Measurements from ENCODE around the gene IFI30.

Gene IFI30

DNA sequence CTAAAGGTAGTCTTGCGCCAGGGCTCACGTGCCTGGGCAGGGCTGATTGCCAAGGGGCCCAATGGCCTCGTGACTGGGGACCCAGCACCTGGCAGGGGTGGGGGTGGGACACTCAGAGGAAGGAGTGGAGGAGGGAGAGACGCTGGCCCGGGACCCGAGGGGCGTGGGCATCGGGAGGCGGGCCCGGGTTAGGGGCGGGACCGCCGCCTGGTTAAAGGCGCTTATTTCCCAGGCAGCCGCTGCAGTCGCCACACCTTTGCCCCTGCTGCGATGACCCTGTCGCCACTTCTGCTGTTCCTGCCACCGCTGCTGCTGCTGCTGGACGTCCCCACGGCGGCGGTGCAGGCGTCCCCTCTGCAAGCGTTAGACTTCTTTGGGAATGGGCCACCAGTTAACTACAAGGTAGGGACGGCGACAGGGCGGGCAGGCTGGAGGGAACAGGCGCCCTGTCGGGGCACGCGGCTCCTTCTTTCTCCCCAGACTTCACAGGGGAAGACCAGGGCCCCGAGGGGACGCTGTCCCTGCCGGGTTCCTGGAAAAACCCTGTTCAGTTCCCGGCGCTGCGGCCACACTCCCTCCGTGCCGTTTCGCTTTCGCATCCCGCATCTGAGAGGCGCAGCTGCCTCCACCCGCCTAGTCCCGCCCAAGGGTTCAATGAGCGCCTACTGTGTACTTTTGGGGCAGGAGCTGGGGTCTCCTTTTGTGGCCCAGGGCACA, at the start of gene IFI30:
Gene IFI30, plus strand, starts transcription at position 242 of the 717 bp plus-strand sequence. Its CDS starts 29 bp downstream, at position 271.
- peak in 5 of 6 experiments; percentile 33 to 66 (median 52) for DNase-seq

DNA sequence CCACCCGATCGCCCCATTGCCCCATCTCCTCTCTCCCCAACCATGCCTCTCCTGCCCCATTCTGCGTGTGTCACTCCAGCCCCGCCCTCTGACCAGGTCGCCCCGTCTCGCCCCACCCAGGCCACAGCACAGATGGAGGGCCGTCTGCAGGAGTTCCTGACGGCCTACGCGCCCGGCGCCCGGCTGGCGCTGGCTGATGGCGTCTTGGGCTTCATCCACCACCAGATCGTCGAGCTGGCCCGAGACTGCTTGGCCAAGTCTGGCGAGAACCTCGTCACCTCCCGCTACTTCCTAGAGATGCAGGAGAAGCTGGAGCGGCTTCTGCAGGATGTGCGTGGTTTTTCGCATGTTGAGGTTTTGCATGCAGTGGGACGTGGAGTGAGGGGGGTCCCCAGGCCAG, 49.8 kb upstream of the IFI30 start:
- DNase-seq, result no peak

DNA sequence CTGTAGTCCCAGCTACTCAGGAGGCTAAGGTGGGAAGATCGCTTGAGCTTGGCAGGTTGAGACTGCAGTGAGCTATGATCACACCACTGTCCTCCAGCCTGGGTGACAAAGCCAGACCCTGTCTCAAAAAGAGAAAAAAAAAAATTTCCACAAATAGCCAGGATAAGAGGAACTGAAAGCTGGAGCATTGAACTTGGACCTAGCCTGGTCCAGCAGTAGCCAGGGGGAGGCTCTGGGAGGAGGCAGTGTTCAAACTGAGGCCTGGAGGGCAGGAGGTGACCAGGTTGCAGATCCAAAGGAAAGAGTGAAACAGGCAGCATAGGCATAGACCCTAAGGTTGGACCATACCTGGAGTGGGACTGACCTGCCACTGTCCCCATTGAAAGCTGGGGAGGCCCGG, 47.5 kb upstream of the IFI30 start:
- DNase-seq, result no peak

DNA sequence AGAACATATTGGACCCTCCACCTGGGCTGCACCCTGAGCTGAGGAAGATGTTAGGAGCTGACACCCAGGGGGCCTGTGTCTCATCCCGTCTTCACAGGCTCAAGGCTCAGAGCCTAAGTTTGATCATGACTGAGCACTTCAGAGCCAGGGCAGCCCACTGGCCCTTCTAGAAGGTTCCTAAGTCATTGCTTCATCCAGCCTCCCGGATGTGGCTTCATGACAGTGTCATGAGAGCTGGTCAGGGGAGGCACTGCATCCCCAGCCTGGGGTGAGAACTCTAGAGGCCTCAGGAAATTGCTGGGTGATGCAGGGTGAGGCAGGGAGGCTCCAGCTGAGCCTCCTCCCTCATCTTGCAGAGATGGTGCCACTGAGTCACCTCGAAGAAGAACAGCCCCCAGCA, 45.6 kb upstream of the IFI30 start:
- DNase-seq, result no peak

DNA sequence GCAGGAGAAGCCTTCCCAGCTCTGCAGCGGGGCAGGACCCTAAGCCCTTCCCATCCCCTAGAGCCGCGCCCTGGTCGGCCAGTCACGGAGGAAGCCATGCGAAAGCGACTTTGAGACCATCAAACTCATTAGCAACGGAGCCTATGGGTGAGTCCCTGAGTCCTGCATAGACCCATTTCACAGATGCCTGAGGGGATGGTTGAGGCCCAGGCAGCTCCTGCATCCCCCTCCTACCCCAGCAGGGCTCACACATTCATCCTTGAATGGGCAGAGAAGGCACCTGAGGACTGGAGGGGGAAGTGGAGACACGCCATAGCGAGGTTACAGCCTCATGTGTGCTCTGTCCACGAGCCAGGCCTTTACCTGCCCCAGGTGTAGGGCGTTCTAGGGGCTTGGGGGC, 44.8 kb upstream of the IFI30 start:
- DNase-seq, result no peak

DNA sequence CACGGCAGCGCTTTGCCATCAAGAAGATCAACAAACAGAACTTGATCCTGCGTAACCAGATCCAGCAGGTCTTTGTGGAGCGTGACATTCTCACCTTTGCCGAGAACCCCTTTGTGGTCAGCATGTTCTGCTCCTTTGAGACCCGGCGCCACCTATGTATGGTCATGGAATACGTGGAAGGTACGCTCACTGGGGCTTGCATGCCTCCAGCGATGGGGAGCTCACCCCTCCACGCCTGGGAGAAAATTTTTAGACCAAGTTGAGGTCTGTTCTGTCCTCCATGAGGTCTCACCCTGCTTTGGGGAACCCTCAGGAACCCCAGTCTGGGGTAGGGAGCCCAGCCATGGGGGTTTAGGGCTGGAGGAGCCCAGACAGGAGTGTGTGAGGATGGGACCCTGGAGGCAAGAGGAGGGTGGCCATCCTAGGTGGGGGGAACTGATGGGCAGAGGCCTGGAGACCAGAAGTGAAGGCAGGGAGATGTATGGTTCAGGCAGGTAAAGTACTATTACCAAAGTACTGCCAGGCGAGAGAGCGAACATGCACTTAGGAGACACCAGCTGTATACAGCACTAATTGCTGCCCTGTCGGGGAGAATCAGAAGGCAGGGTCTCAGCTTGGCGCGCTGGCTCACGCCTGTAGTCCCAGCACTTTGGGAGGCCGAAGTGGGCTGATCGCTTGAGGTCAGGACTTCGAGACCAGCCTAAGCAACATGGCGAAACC, 42.9 kb upstream of the IFI30 start:
- DNase-seq, result no peak

DNA sequence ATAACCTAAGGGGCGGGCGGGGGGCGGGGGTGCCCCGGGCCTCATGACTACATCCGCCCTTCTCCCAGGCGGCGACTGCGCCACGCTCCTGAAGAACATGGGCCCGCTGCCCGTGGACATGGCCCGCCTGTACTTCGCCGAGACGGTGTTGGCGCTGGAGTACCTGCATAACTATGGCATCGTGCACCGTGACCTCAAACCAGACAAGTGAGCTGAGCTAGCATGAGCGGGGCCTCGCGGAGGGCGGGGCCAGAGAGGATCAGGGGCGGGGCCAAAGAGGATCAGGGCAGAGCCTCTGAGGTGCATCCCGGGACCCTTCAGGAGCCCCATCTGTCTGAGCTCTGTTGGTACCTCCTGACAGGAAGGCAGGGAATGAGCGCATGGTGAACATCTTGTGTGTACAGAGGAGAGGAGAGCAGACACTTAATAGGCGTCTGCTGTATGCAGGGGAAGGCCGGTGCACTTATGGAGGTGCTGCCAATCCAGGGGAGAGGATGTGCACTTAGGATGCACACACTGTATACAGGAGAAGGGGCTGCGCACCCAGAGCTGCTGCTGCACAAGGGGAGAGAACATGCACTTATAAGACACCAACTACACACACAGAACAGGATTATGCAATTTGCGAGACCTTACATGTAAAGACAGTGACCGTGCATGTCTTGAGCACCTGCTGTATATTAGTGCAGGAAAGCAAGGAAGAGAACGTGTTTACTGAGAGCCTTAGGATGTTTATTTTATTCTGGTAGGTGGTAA, 41.6 kb upstream of the IFI30 start:
- no peak for DNase-seq

DNA sequence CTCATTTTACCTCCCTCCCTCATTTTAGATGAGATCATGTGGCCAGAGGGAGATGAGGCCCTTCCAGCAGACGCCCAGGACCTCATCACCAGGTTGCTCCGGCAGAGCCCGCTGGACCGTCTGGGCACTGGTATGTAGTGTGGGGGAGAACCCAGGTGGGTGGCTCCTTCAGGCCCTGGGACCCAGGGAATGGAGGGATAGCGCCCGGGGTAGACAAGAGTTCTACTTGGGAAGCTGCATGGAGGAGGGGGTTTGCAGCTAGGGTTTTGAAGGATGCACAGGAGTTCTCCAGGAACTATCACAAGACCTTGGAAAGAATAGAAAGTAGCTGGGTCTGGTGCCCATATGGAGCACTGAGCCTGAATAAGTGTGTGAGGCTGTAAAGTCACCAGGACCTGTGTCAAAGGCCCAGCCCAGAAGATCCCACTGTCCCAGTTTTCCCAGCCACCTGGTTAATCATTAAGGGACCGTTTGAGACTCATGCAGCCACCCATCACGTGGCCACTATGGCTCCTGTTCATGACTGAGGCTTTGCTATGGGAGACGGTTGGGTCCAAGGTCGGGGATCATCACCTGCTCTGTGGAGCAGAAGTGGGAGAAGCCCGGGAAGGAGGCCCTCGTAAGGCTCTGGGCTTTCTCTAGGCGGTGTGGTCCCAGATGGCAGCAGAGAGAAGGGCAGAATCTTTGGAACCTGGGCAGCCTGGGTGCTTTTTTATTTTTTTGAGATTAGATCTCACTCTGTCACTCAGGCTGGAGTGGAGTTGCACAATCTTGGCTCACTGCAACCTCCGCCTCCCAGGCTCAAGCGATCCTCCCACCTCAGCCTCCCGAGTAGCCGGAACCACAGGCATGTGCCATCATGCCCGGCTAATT, 37.7 kb upstream of the IFI30 start:
- no peak for DNase-seq

DNA sequence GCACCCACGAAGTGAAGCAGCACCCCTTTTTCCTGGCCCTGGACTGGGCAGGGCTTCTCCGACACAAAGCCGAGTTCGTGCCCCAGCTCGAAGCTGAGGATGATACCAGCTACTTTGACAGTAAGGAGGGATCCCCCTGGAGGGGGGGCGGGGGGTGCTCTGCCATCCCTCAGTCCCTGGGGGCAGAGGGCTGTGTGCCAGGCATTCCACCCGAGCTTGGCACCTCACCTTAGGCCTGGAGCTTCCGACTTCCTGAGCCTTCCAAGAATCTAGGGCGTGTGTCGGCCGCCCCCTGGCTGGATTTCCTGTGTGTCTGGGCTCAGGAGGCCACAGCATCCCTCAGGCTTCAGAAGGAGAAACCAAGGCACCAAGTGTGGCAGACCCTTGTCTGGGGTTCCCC, 36.4 kb upstream of the IFI30 start:
- DNase-seq, result no peak

DNA sequence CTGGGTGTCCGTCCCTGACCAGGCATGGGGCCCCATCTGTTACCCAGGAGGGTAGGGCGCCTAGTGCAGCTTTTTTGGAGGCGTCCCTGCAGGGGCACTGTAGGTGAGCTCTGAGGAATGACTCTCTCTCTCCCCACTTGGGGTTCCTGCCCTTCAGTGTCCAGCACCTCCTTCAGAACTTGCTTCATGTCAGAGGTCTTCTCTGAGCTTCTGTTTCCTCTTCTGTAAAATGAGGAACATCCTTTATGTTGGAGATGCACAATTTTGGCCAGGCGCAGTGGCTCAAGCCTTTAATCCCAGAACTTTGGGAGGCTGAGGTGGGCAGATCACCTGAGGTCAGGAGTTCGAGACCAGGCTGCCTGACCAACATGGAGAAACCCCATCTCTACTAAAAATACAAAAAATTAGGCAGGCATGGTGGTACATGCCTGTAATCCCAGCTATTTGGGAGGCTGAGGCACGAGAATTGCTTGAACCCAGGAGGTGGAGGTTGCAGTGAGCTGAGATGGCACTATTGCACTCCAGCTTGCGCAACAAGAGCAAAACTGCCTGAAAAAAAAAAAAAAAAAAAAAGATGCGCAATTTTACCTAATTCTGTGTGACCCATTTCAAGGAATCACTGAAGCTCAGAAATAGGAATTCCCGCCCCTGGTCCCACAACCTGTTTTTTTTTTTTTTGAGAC, 35.8 kb upstream of the IFI30 start:
- no peak for DNase-seq

DNA sequence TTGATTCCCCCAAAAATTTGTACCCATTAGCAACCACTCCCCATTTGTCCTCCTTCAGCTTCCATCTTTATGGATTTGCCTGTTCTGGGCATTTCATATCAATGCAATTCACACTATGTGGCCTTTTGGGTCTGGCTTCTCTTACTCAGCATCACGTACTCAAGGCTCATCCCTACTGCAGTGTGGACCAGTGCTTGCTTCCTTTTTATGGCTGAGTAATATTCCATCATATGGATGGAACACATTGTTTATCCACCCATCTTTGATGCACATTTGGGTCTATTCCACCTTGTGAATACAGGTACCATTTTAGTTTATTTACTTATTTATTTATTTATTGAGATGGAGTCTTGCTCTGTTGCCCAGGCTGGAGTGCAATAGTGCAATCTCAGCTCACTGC, 33.1 kb upstream of the IFI30 start:
- DNase-seq, result no peak

DNA sequence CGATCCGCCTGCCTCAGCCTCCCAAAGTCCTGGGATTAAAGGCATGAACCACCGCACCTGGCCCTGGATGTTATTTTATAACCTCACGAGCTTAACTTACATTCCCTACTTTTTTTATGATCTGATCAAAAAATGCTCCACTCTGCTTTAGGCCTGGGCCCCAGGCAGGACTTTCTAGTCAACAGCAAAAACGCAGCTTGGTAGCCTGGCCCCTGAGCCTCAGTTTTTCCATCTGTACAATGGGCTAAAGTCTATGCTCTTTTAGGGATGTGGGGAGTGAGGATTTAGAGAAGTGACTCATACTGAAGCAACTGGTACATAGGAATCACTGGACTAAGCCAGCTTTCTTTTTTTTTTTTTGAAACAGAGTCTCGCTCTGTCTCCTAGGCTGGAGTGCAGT, 32.6 kb upstream of the IFI30 start:
- no peak for DNase-seq

DNA sequence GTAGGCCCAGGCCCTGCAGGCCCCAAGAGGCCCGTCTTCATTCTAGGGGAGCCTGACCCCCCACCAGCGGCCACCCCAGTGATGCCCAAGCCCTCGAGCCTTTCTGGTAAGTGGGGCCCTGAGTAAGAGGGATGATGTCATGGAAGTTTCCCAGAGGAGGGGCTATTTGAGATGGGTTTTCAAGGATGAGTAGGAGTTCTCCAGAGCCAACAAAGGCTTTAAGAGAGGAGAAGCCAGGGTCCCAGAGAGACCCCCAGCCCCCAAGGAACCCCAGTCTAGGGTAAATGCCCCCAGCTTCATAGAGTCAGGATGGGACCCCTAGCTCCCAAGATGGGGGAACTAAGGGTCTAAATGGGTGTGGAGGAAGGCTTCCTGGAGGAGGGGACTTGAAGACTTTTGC, 29.7 kb upstream of the IFI30 start:
- DNase-seq, result no peak

DNA sequence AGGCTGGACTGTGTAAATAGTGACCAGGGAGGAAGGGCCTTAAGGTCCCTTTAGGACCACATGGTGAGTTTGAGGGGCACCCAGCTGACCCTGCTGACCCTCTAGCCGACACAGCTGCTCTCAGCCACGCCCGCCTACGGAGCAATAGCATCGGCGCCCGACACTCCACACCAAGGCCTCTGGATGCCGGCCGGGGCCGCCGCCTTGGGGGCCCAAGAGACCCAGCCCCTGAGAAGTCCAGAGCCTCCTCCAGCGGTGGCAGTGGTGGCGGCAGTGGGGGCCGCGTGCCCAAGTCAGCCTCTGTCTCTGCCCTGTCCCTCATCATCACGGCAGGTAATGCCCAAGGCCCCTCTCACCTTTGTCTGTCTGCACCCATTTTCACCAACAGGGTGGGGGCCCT, 29.3 kb upstream of the IFI30 start:
- no peak for DNase-seq

DNA sequence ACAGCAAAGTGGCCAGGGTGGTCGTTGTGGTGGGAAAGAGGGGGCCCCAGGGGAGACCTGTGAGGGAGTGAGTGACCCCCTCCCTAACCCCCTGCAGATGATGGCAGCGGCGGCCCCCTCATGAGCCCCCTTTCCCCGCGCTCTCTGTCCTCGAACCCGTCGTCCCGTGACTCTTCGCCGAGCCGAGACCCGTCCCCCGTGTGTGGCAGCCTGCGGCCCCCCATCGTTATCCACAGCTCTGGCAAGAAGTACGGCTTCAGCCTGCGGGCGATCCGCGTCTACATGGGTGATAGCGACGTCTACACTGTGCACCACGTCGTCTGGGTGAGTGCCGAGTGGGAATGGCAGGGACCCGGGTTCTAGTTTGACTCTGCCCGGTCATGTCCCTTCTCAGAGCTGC, 28.7 kb upstream of the IFI30 start:
- no peak for DNase-seq

DNA sequence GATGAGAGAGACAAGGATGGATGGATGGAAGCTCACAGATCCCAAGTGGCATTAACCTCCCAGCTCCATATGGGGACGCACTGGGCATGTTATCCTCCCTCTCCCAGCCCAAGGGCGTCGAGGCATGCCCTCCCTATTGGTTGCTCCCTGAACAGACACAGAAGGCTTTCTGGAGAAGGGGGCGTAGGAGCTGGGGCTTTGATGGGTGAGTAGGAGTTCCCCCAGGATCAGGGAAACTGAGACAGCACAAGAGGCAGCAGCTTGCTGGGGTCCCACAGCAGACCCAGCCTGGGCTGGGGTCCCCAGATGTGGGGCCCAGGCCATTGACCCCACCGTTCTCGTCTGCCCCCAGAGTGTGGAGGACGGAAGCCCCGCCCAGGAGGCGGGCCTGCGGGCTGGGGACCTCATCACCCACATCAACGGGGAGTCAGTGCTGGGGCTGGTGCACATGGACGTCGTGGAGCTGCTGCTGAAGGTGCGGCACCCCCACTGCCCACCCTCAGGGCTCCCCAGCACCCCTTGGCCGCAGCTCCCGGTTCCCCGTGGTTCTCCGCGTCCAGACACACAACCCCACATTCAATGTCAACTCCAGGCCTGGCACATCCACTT, 28.1 kb upstream of the IFI30 start:
- DNase-seq, result no peak

DNA sequence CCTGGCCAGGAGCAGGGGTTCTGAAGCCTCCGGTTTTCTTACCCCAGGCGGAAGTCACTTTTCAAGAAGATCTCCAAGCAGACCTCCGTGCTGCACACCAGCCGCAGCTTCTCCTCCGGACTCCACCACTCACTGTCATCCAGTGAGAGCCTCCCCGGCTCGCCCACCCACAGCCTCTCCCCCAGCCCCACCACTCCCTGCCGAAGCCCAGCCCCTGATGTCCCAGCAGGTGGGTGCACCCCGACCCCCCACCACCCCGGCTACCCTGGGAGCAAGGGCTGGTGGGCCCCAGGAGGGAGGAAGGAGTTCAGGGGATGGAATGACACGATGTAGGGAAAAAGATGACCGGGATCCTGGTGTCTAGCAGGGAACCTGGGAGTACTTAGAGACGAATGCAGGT, 26.2 kb upstream of the IFI30 start:
- DNase-seq, result no peak

DNA sequence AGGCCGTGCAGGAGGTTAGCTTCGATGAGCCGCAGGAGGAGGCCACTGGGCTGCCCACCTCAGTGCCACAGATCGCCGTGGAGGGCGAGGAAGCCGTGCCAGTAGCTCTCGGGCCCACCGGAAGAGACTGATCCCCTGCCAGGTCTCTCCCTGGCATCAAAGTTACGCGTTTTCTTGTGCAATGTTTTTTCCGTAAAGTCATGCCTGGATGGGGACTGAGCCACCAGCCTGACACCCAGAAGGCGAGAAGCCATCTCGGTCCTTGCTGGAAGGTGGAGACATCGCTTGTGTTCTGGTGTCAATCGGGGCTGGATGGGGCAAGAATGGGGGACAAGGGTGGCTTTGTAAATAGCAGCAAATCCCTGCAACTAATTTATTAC, 24.0 kb upstream of the IFI30 start:
- DNase-seq, result no peak

DNA sequence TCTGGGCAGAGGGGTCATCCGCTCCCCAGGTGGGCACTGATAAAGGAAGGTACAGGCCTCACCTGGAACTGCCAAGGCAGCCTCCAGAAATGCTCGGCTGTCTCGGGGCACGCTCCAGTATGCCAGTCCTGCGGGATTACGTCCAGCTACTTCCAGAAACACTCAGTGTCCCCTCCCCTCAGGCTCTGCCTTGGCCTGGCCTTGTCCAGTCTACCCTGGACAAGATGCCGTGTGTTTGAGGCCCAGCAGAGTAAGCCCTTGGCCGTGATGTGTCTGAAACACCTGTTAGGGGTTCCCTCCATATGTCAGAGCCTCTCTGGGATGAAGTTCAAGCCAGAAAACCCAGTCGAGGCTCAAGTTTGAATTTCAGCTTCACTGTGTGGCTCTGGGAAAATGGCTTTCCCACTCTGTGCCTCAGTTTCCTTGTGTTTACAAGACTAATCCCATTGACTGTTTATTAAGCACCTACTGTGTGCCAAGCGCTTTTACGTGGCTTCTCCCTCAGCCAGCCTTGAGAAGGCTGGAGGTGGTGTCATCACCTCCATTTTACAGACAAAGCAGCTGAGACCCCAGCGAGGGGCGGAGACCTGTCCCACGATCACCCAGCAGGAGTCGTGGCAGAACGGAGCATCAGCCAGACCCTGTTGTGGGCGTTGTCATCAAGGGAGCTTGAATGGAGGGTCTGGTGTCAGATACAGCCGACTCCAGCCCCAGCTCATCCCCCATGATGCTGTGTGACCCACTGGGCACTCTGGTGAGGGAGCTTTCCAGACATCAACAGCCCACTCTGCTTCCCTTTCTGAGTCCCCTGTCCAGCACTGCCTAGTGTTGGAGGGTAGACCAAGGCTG, 22.6 kb upstream of the IFI30 start:
- DNase-seq, result no peak

DNA sequence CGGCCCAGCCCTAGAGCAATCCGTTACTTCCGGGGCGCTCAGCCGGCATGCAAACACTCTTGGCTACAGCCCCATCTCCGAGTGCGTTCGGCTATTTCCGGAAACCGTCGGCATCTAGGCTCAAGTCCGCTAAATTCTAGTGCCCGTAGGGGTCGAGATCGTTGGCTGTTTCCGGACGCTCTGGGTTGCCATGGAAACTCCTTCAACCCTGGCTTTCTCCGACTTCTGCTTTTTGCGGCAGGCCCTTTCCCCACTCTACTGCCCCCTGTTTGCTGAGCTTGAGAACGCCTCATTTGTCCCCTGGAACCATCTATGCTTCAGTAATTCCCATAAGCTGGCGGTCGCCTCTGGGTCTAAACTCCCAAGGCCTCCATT, 21.2 kb upstream of the IFI30 start:
- DNase-seq, result peak; percentile 96 to 99 (median 96)
